Measurements from ENCODE around the gene ABHD16B. TPM values are rescaled to one million over a fixed set of nuclear protein-coding genes. Genes with fewer than 3 reads are reported as not detected.
A peak's percentile ranks its signal among the peaks of the same experiment; 100 is the strongest.

The ABHD16B gene
- not detected for total RNA-seq

DNA sequence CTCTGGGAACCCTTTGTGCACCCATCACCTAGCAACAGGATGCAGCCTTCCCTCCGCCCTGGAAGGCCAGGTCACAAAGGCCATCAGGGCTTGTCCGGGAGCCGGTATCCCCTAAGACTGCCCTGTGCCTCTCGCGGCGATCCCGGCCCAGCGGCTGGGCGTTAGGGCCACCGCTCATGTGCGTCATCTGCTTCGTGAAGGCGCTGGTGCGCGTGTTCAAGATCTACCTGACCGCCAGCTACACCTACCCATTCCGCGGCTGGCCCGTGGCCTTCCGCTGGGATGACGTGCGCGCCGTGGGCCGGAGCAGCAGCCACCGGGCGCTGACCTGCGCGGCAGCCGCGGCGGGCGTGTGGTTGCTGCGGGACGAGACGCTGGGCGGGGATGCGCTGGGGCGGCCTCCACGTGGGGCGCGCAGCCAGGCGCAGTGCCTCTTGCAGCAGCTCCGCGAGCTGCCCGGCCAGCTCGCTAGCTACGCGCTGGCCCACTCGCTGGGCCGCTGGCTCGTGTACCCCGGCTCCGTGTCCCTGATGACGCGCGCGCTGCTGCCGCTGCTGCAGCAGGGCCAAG lies at the start of gene ABHD16B:
Gene ABHD16B (plus strand): TSS at position 134 of the 570 bp plus-strand sequence. CDS start 43 bp downstream, at position 177.
- H3K4me1 ChIP-seq: peaks cover 0 to 50% of the 10 kb centered on the region in 2 donors
- no peak for DNase-seq (ENCODE audit: low spot score)

GRCh38 chr20:63814891-63815614 lies 46.2 kb upstream of the ABHD16B start:
- Histone ChIP-seq H3K4me1 (peaks cover 0 to 28% of the 10 kb centered on the region in 2 donors), H3K4me3 (no peak overlapping the region), H3K27me3 (no peaks in the 10 kb centered on the region), H3K36me3 (no peaks in the 10 kb centered on the region), H3K9me3 (no peaks in the 10 kb centered on the region), H3K27ac (no peak overlapping the region)
- DNase-seq (ENCODE audit: low spot score): no peak
- TF ChIP-seq CTCF (IDR thresholded peaks at IDR 0.05): no peak

More for the DNA sequence above, at the start of gene ABHD16B:
- no peak within 1 kb of the TSS for H3K27ac ChIP-seq
- no peaks in the 10 kb centered on the region for H3K9me3 ChIP-seq
- no peaks in the 10 kb centered on the region for H3K27me3 ChIP-seq
- TF ChIP-seq CTCF (IDR thresholded peaks at IDR 0.05): no peak
- H3K36me3 ChIP-seq: peaks cover 8% of the 10 kb centered on the region
- no peak within 1 kb of the TSS for H3K4me3 ChIP-seq

- Histone ChIP-seq H3K4me3 (no peak overlapping the region), H3K4me1 (peaks cover 0 to 33% of the 10 kb centered on the region in 2 donors), H3K27ac (no peak overlapping the region), H3K9me3 (no peaks in the 10 kb centered on the region), H3K36me3 (no peaks in the 10 kb centered on the region), H3K27me3 (no peaks in the 10 kb centered on the region)
- no peak for DNase-seq (ENCODE audit: low spot score)
- TF ChIP-seq CTCF (IDR thresholded peaks at IDR 0.05): no peak
Measured at GRCh38 chr20:63815615-63816253, 45.6 kb upstream of the ABHD16B start.

- peak in 1 of 2 donors; percentile 54 for TF ChIP-seq CTCF (IDR thresholded peaks at IDR 0.05)
- no peaks in the 10 kb centered on the region for H3K36me3 ChIP-seq
- no peak overlapping the region for H3K4me3 ChIP-seq
- H3K27me3 ChIP-seq: no peaks in the 10 kb centered on the region
- no peak for DNase-seq (ENCODE audit: low spot score)
- H3K4me1 ChIP-seq: peaks cover 0 to 51% of the 10 kb centered on the region in 2 donors
- H3K9me3 ChIP-seq: no peaks in the 10 kb centered on the region
- no peak overlapping the region for H3K27ac ChIP-seq
Measured at GRCh38 chr20:63819224-63819921, 41.9 kb upstream of the ABHD16B start.

GRCh38 chr20:63821811-63822210 lies 39.5 kb upstream of the ABHD16B start:
- DNase-seq (ENCODE audit: low spot score): no peak
- Histone ChIP-seq H3K4me1 (peaks cover 0 to 48% of the 10 kb centered on the region in 2 donors), H3K4me3 (no peak overlapping the region), H3K9me3 (no peaks in the 10 kb centered on the region), H3K27me3 (no peaks in the 10 kb centered on the region), H3K27ac (no peak overlapping the region), H3K36me3 (no peaks in the 10 kb centered on the region)
- no peak for TF ChIP-seq CTCF (IDR thresholded peaks at IDR 0.05)
